NCI-H1436 treated with DMSO at 0.1 percent for 48 hours (cell line): ENCODE data around the gene UBL4A.

Experiments used
- DNase-seq: peaks from one replicate; lab custom pipeline; 2025; lab: John Stamatoyannopoulos, UW

The UBL4A gene

DNA sequence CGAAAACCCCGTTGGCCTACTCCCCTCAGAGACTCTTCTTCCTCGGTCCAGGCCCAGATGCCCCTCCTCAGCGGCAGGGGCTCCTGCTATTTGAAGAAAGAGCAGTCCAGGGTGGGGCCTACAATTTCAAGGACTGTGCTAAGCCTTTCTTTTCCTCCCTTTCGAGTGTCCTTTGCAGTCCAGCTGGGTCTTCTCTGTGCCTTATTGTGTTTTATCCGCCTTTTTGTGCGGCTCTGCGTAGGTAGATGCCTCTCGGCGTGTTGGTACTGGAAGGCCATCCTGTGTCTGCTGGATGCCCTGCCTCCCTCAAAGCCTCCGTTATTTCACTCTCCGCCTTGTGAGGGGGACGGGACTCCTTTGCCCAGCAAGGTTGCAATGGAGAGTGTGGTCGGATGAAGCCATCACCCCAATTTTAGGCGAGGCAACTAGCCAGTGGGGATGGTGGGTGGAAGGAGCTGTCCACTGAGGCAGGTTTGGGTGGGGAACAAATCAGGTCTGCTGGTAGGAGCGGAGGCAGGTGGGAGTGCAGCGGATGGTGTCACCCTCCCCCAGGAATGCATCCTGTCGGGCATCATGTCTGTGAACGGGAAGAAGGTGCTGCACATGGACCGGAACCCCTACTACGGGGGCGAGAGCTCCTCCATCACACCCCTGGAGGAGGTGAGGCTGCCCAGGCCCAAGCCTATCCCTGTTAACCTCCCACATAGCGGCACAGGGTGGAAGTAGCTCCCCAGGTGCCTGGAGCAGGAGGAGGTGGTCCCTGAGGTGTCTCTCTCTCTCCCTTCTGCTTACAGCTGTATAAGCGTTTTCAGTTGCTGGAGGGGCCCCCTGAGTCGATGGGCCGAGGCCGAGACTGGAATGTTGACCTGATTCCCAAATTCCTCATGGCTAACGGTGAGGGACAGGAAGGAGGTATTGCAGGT is 48.2 kb downstream of the UBL4A start:
- no peak for DNase-seq

GRCh38 chrX:154436983-154437752 is 49.2 kb downstream of the UBL4A start, which contains the start of gene GDI1:
Gene GDI1 (plus strand): TSS chrX:154437154. CDS start chrX:154437255, 101 bp downstream.
- DNase-seq, result no peak

DNA sequence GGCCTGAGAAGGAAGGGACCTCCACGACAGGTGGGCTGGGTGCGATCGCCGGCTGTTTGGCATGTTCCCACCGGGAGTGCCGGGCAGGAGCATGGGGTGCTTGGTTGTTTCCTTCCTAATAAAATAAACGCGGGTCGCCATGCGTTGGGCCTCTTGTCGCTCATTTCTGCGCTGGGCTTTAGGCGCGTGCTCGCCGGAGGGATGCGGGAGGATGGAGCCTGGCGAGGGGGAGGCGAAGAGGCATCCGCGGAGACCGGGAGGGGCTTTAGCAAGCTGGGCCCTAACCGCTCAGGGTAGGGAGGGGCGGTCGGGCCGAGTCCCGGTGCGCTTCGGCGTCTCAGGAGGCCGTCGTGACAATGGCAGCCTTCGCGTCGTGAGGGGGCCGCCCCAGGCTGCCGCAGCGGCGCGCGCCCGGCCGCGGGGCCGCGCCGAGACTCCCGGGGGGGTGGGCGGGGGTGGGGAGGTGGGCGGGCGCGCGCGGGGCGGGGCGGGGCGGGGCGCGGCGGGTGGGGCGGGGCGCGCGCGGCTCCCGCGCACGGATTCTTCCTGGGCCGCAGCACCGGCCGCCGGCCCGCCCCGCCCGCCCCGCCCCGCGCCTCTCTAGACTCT is 49.9 kb downstream of the UBL4A start:
- DNase-seq, result no peak

DNA sequence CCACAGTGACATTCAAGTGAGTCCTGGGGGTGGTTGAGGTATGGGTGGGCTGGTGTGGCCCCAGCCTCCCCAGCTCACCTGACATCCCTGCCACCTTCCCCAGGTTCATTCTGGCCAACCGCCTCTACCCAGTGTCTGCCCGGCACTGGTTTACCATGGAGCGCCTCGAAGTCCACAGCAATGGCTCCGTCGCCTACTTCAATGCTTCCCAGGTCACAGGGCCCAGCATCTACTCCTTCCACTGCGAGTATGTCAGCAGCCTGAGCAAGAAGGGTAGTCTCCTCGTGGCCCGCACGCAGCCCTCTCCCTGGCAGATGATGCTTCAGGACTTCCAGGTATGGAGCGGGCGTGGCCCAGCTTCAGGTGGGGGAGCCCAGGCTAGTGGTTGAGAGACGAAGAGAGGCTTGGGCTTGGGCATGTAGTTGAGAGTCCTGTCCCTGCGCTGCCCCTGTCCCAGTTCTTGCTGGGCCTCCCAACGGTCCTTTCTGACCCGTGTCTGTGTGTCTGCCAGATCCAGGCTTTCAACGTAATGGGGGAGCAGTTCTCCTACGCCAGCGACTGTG is 51.2 kb downstream of the UBL4A start:
- DNase-seq, result no peak

DNA sequence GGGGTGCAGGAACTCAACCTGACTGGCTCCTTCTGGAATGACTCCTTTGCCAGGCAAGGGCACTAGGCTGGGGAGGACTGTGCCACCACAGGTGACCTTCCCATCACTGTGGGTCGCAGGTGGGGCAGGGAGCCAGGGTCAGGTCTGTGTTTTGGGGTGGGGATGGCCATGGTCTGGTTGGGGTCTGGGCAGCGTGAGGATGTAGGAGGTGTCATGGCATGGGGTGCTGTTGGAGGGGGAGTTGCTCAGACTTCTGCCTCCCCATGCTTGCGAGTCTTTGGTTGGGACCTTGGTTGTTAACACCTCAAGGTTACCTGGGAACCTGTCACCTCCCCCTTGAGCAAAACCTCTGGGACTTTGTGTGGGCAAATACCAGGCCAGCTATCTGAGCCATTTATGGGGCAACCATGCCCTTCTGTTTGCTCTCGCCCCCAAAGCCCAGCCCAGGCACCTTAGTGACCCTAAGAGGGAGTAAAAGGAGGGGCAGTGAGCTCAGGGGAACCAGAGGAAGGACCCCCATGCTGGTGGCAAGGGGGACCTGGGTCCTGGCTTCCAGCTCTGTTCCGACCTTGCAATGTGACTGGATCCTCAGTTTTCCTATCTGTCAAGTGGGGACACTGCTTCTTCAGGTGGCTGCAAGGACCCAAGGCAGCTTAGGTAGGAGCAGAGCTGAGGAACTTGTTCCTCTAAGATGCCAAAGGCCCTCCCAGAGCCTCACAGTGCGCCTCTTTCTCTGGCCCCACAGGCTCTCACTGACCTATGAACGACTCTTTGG is 51.8 kb downstream of the UBL4A start:
- no peak for DNase-seq
